HG03045 (cell line): ENCODE measurements around the gene XXYLT1.

Experiments
- ATAC-seq: cut with Tn5 transposase; IDR thresholded peaks from one replicate; pipeline ENCODE4 v1.9.1; 2021; ENCODE audit warnings: mild to moderate bottlenecking, moderate library complexity; ENCODE audit not compliant: unreplicated experiment

Gene XXYLT1

GRCh38 chr3:195036574-195036973, 234.4 kb downstream of the XXYLT1 start:
- no peak for ATAC-seq

- no peak for ATAC-seq
These were observed 234.8 kb downstream of the XXYLT1 start for GRCh38 chr3:195036203-195036505.

- ATAC-seq: no peak
These were observed 235.4 kb downstream of the XXYLT1 start for GRCh38 chr3:195035345-195036202.

- no peak for ATAC-seq
These were observed 236.4 kb downstream of the XXYLT1 start for GRCh38 chr3:195034541-195034940.

- ATAC-seq: no peak
These were observed 236.9 kb downstream of the XXYLT1 start for GRCh38 chr3:195034101-195034500.

DNA sequence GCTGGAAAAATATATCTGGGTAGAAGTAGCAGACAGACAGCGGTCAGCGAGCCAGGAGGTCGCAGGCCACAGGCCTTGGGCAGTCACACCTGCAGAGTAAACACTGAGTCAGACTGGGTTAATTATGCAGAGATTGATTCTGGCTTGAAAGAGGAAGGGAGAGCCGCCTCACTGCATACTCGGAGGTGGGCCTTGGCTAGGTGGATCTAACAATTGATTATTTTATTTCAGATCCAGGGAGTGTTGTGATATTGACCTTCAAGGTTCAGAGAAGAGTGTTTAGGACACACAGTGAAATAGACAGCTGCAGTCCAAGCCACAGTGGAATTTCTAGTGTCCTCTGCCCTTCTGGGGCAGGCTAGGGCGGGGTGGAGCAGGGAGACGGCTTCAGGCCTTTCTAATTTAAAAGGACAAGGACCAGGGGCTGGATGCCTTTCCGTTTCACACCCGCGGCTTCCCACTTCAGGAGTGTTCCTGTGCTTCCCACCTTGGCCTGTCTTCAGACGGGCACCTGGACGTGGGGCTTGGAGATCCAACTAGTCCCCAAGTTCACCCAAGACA, 237.3 kb downstream of the XXYLT1 start:
- ATAC-seq: no peak

GRCh38 chr3:195032955-195033354, 238.0 kb downstream of the XXYLT1 start:
- no peak for ATAC-seq

- no peak for ATAC-seq
These were observed 238.7 kb downstream of the XXYLT1 start for GRCh38 chr3:195032106-195032759.

DNA sequence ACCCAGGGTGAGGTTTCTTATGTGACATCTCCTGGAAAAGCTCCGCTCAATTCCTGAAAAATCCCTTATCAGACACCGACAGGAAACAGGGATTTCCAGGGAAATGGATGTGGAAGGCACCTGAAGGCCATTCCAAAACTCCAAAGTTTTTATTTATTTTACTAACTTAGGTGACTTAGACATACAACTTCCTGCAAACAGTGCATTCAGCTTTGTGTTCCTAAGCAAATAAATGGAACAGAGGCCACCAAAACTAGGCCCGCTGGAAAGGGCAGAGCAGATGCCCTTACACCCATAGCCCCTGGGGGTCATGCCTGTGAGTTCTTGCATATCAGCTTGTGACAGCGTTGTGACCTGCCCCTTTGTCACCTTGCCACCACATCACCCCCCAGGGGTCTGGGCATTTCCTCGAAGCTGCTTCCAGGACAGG, 239.4 kb downstream of the XXYLT1 start:
- no peak for ATAC-seq

DNA sequence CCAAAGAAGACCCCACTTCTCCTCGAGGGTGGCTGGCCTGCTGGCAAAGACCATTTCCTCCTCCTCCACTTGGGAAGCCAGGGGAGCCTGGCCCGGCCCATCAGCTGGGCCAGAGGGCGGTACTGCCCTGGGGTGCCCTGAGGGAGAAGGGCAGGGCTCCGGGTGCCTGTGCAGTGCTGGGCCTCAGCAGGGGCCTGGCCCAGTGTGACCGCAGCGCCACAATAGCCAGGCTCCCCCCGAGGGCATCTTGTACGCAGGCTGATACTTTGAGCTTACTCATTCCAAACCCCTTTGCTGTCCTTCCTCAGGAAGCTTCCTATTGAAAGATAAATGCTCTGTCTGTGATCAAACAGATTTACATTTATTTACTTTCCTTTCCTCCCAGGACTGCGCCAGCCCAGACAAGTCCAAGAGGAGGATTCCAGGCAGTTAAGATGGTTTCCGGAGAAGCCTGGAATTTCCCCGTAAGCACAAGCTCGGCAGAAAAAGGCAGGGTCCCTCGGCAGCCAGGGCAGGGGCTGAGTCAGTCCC, 240.1 kb downstream of the XXYLT1 start:
- no peak for ATAC-seq

- ATAC-seq: no peak
These were observed 241.9 kb downstream of the XXYLT1 start for GRCh38 chr3:195028877-195029606.

DNA sequence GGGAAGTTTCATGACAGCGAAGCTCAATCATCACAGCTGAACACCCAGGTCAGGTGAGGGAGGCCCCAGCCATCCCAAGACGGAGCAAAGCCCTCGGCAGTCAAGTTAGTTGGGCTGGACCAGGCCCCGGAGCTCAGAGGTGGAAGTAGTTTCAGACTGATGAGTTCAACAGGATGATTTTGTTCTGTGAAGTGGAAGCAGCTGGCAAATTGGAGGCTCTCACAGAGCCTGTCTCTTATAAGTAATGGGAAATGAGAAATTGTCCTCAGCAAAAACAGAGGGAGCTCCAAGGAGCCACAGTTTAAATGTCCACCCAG, 245.1 kb downstream of the XXYLT1 start:
- ATAC-seq: no peak

GRCh38 chr3:195025056-195025883, 245.7 kb downstream of the XXYLT1 start:
- ATAC-seq: no peak

GRCh38 chr3:195023989-195024388, 247.0 kb downstream of the XXYLT1 start:
- no peak for ATAC-seq

DNA sequence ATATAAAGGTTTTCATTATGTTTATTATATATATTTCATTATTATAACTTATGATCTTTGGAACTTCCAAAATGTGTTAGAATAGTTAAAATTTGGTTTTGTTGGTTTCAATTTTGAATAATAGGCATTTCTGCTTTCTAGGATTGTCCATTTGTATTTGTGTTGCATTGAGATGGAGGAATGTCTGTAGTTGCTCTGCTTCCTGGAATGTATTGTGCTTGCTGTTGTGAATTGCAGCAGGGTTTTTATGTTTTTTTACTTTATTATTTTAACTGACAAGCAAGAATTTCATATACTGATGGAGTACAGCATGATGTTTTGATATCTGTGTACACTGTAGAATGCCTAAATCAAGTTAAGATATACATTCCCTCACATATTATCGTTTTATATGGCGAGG, 247.4 kb downstream of the XXYLT1 start:
- ATAC-seq: no peak

GRCh38 chr3:195021692-195022091, 249.3 kb downstream of the XXYLT1 start:
- ATAC-seq: no peak

- no peak for ATAC-seq
These were observed 250.0 kb downstream of the XXYLT1 start for GRCh38 chr3:195020921-195021320.

DNA sequence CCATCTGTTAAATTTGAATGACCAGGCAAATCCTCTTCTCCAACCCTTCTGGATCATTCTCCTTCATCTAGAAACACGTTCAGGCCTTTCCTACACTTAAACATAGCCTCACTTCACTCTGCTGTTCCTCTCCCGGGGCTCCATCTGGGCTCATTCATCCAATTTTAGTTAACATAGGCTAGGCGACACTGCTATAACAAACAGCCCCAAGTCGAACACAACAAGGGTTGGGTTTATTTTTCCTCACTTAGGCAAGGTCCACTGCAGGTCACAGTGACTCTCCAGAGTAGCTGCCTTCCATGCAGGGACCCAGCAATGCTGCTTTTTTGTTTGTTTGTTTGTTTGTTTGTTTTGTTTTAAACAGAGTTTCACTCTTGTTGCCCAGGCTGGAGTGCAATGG, 250.8 kb downstream of the XXYLT1 start:
- ATAC-seq: no peak

- no peak for ATAC-seq
These were observed 251.6 kb downstream of the XXYLT1 start for GRCh38 chr3:195019335-195019734.
